RWPE1 (cell line): Measurements from ENCODE around the gene REEP1.

Experiments
- CTCF ChIA-PET: fragments of 350-600 bp; sonication (Branson Sonifier 250); formaldehyde crosslinking; extraction: SDS; loops from one replicate; lab custom pipeline; 2021; lab: Yijun Ruan, JAX
- POLR2A ChIA-PET: fragments of 400-600 bp; formaldehyde crosslinking; extraction: SDS; loops from one replicate; lab custom pipeline; 2020; ENCODE audit warnings: antibody characterized with exemption; ENCODE audit not compliant: low non-redundant PET; lab: Yijun Ruan, JAX
- DNase-seq: peaks from one replicate; pipeline ENCODE4 v3.0.0; 2012; ENCODE audit warnings: low spot score
- H3K27ac ChIP-seq: fragments of 450-650 bp; 2 replicates; pipeline ENCODE4 v1.5.1; 2017
- CTCF ChIP-seq: fragments of 450-650 bp; conservative IDR thresholded peaks from 2 replicates; pipeline ENCODE4 v1.5.1; 2017; ENCODE audit warnings: low read depth, mild to moderate bottlenecking

REEP1 gene

GRCh38 chr2:86367499-86367777, 30.0 kb upstream of the REEP1 start:
- H3K27ac ChIP-seq = no peak overlapping the region
- POLR2A ChIA-PET = no interaction called here
- TF ChIP-seq CTCF = no peak
- DNase-seq = no peak
- CTCF ChIA-PET = no interaction called here

- H3K27ac ChIP-seq = no peak overlapping the region
- ChIA-PET POLR2A (no interaction called here), CTCF (no interaction called here)
- TF ChIP-seq CTCF = no peak
- DNase-seq = no peak
Observed at GRCh38 chr2:86366651-86367498, 29.4 kb upstream of the REEP1 start.

GRCh38 chr2:86364894-86365293, 27.5 kb upstream of the REEP1 start:
- no peak overlapping the region for H3K27ac ChIP-seq
- no peak for DNase-seq
- no peak for TF ChIP-seq CTCF
- ChIA-PET CTCF (interaction anchor here (1.2 kb wide), 1 partner anchor 144 kb away, joined by 4 read pairs; no protein-coding TSS in a partner anchor), POLR2A (no interaction called here)

- CTCF ChIA-PET = no interaction called here
- no peak overlapping the region for H3K27ac ChIP-seq
Observed at GRCh38 chr2:86360776-86361175, 23.4 kb upstream of the REEP1 start.

GRCh38 chr2:86358957-86359356, 21.5 kb upstream of the REEP1 start:
- POLR2A ChIA-PET = no interaction called here
- no peak for DNase-seq
- CTCF ChIA-PET = interaction anchor here (0.6 to 1.1 kb wide), 2 partner anchors 11 to 345 kb away, joined by 3 read pairs; no protein-coding TSS in a partner anchor
- H3K27ac ChIP-seq = no peak overlapping the region
- no peak for TF ChIP-seq CTCF

More at GRCh38 chr2:86360776-86361175, 23.4 kb upstream of the REEP1 start:
- POLR2A ChIA-PET = no interaction called here
- no peak for TF ChIP-seq CTCF
- no peak for DNase-seq

GRCh38 chr2:86357392-86357963, 20.1 kb upstream of the REEP1 start:
- no peak overlapping the region for H3K27ac ChIP-seq
- no peak for DNase-seq
- POLR2A ChIA-PET = no interaction called here
- CTCF ChIA-PET = no interaction called here
- TF ChIP-seq CTCF = no peak
